ENCODE data around the gene CFAP20.
"Not testable (repeated sequence)": the region's sequence is repeated elsewhere in the genome, so short reads cannot be mapped to it uniquely, and the experiment has no call there.

Gene CFAP20

DNA sequence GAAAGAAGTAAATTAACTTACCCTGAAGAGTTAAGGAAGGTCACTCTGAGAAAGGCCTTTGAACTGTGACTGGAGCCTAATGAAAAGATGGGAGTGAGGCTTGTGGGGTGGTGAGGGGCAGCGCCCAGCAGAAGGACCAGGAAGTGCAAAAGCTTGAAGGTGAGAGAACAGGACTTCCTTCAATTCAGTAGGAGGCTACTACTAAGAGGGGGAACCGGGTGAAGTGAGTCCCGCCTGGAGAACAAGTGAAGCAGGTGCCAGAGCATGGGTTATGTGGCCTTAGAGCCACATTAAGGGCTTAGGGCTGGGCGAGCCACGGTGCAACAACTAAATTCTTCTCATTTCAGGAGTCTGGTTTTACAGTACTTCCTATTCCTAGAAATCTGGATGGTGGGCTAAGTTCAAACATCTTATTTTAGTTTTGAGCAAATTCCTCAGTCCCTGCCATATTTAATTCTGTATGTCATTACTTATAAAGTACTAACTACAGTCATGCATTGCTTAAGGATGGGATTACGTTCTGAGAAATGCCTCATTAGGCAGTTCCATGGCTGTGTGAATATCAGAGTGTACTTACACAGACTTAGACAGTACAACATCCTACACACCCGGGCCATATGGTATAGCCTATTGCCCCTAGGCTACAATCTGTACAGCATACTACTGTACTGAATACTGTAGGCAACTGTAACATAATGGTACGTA, 5.1 kb downstream of the CFAP20 start:
- DNase-seq: no peak

DNA sequence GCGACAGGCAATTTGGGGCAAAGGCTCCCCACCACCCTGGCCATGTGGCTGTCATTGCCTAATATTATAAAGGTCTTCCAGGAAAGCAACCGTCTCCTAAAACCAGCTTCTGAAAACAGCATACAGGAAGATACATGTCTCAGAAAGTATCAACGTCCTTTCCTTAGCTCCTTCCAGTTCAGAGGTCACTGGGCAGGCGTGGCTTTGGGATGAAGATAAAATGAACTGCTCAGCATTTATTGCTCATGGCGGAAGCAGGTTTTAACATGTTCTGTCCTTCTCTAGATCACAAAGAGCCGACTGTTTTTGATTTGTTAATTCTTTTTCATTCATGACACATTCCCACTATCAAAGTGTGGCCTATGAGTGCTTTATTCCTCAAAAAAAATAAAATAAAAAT, 8.0 kb downstream of the CFAP20 start:
- DNase-seq: no peak

DNA sequence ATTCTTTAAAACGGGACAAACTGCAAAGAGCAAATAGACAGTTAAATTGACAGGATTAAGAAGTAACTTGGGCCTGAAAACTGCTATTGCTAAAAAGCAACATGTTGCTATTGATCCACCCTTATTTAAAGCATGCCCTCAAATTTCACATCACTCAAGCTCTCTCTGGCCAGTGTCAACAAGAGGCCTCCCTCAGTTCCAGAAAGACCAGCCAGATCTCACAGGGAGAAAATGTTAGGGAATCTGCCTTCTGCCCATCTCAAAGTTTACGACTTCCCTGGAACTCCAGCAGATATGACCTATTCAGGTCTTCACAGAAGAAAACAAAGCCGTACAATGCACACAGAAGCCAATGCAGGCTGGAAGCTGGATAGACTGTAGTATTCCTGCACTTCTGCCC, 8.9 kb downstream of the CFAP20 start:
- no peak for DNase-seq

DNA sequence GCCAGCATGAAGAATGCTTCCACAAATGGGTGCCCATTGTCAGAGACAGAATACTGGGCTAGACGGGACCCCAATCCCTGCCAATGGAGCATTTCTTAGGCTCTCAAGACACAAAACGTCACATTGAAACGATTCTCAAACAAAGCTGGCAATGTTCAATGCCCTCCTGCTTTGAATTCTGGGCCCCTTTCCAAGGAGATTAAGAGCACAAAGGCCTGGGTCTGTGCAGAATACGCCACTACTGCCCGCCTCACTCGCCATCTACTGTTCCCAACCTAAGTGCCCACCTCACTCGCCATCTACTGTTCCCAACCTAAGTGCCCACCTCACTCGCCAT, 9.7 kb downstream of the CFAP20 start:
- no peak for DNase-seq

DNA sequence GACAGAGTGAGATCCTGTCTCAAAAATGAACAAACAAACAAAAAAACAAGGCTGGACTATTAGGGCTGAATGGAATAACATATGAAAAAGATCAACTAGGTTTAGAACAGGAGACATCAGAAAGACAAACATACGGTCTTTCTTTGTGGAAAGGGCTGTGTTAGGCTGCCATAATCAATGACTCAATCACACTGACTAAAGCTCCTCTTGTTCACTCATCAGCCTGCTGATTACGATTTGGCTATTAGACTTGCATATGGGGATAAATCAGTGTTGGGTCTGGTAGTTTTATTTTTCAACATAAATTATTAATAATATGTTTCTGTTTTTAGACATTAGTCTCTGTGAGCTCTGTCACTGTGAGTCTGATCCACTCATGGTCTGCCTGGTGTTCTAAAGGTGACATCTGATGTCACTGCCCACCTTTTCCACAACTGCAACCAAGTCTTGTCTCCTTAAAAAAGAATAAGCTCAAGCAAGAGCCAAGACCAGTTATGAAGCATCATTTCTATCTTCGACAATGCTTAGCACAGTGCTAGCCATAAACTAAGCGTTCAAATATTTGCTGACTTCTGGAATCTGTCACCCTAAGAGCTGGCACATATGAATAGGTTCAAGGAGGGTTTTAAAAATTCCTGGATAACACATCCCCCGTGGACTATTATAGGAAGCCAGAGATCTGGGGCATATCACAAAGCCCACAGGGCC, 10.2 kb downstream of the CFAP20 start:
- no peak for DNase-seq

DNA sequence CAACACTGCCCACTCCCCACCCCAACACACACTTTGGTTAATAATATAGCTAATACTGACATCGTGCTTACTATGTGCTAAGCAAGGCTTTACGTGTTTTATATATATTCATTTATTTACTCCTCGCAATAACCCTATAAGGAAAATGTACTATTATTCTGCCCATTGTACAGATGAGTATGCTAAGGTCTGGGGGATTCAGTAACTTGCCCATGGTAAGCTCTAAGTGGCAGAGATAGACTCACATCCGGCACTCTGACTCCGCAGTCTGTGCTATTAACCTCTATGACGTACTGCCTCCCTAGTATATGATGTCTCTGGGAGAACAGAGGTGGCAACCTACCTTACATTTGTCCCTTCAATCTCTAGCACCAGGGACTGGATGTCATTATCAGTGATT, 12.7 kb downstream of the CFAP20 start:
- DNase-seq: no peak

DNA sequence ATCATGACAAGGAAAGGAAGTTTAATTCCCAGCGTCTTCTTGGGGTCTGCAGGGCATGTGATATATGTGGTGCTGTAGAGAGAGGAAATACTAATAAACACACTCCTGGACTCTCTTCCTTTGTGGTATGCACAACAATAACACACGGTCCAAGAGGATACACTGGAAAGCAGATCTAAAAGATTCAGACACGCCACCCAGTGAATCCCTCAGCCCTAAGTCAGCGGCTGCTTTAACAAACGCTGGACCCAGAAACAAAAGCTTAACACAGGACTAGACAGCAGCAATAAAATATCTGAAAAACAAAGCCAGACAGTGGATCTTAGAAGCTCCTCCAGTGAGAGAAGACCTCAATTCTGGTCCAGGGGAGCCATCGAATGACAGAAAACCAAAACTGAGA, 13.1 kb downstream of the CFAP20 start:
- DNase-seq: no peak

DNA sequence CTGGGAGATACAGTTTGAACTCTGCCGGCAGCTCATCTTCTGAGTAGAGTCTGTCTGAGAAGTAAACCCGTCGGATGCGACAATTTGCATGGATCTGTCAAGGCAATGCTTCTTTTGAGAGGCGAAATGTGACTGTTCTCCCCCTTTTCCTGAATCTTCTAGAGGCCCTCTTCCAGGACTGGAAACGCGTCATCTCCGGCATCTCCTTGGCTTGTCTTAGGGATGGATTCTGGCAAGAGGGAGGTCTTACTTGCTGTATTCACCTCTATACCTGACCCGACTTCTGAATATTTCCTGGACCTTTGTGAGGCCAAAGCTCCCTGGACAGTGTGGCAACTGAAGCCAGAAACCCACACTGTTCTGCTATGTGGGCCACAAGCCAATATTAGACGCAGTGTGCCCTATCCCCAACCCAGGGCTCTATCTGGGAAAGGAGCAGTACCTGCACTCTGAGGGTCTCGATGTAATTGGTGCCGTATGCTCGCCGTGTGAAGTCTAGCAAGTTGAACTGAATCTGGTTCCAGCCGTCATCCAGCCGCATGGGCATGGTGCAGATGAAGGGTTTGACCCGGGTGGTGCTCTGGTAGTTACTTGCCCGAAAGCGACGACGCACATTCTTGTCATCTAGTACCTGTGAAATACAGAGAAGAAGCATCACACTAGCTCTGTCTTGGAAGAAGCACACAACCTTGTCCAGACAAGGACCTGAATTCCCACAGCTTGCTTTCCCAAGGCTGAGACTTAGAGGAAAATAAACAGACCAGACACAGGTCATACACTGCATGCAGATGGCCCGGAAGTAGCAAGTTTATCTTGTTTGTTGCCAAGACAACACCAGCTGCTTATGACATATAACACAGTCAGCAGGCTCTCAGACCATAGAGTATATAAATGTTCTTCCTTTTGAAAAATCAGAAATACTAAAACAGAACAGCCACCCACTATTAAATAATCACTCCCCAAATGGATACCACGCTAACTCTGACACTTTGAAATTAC, 14.1 kb downstream of the CFAP20 start:
- DNase-seq: no peak

DNA sequence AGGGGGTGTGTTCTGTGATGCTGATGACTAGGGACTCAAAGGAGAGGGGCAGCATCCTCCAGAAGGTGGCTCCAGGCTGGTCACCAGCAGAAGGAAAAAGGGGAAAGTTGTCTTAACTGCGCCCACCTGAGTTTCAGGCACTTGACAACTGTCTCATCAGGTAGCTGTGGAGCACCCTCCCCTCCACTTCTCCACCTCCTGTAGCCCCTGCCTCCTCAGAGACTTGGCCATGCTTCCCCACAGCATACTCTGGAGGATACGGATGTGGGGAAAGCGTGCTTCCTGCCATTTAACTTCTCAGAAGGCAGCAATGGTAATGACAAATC, 17.9 kb downstream of the CFAP20 start:
- DNase-seq: no peak

DNA sequence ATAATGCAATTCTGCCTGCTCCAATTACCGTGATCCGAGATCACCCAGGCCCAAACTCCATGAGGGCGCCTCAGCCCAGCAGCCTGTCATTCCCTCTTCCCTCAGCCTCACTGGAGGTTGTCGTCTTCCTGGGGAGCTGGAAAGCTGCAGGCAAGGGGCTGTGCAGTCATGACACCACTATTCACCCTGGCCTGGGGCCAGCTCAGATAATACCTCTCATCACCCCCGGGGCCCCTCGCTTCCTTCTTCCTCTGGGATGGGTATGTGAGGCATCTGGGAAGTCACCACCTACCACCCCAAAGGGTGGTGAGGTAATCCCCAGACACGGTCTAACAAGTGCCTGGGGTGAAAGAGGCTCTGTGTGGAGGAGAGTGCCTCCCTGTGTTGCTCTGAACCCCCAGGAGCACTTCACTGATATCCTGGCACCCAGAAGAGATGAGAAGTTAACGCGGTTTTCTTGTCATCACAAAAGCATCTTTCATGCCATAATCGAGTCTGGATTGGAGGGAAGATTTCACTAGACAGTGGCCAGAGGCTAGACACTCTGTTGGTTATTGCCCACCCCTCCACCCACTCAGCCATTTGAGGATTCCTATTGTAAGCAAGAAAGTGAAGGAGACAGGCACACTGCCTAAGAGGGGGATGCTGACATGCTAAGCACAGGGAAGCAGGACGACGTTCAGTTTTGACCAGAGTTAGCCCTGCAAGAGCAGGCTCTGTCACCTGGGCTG, 18.4 kb downstream of the CFAP20 start:
- DNase-seq: peak; percentile 50

DNA sequence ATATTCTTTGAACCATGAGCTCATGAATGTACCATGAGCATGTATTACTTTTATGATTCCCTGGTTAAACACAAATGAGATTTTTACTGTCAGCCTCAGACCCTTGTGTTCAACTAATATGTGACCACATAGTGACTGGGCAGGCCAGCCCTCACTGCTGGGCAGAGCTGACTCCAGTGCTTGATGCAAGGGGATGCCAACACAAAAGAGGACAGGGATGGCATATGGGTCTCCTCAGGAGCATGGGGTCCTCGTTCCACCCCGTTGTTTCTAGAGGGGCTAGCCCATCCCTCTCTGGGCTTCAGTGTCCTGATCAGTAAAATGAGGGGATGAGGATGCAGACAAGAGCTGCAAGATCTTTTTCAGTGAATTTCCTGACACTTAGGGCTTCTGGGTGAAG, 19.3 kb downstream of the CFAP20 start:
- no peak for DNase-seq

DNA sequence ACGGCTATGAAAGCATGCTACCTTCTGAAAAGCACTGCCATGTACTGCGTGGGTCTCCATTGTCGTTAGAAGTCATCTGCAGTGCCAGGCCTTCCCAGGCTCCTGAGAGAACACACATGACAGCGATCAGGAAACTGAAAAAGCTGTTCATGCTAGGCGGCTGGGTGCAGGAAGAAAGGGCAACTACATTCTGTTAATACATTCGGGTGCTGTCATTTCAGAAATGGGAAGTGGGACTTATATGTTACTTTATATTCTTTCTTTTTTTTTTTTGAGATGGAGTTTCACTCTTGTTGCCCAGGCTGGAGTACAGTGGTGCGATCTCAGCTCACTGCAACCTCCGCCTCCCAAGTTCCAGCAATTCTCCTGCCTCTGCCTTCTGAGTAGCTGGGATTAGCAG, 19.9 kb downstream of the CFAP20 start:
- no peak for DNase-seq

DNA sequence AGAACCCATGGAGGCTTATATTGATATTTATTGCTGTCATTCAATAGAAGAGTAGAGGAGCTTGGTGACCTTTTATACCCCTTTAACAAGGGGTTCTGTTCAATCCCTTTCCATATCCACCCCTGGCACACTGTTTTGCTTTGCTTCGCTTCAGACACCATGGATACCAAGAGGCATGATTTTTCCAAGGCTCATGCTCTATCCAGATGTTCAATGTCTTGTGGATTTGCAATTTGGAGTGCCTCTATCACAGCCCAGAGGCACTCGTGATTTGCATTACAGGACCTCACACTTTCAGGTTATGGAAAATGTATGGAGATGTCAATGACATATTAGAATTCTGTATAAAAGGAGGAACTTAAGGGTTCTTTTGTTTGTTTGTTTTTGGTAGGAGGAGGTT, 21.5 kb downstream of the CFAP20 start:
- DNase-seq: no peak

DNA sequence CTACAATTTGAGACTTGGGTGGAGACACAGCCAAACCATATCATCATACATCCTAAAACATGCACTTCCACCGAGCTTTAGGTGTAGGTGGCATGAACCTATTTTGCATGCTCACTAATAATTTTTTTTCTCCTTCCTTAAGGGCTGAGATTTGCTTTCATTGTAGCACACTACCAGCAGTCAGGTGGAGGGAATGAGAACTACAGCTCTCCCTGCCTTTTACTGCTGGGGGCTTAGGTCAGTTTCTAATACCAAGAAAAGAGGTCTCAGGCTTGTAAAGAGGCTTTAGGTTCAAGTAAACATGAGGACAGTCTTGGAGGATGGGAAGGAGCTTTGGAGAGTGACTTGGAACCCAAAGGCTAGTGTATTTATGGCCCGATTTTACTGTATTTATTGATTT, 22.0 kb downstream of the CFAP20 start:
- DNase-seq: no peak

DNA sequence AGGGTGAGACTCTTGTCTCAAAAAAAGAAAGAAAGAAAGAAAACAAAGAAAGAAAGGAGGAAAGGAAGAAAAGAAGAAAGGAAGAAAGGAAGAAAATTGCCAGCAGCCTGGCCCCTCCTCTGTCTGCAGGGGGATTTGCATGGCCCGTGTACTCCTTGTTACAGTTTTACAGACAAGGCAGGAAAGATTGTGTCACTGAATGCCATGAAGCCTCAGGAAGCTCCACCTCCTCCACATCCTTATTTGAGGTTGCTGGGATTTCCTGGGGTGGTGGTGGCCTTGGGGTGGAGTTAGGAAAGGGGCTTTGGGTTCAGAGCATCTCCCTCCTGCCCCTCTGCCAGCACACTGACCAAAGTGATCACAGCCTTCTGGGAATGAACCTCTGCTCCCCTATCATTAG, 23.6 kb downstream of the CFAP20 start:
- DNase-seq: no peak

DNA sequence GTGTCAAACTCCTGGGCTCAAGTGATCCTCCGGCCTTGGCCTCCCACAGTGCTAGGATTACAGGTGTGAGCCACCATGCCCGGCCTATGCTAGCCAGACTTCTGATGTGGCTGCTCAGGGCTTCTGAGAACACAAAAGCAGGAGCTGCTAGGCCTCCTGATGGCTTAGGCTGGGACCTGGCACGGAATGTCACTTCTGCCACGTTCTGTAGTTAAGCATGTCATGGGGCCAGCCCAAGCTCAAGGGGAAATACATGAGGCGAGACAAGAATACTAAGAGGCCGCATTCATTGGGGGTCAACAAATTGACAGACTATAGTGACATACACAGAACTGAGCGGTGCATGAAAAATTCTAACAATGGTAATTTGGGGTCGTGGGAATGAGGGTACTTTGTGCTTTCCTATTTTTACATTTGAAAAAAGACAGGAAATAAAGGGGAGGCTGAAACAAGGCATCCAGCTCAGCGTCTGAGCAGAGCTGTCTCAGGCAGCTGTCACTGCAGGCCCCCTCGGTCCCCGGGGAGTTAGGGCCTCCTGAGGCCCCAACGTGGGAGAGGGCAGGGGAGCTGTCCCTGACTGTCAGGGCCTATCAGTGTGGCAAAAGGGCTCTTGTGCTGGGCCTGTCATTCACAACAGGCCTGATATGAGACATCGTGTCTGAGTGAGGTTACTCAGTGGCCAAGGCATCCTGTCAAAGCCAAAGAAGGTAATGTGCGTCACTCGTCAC, 26.4 kb downstream of the CFAP20 start:
- DNase-seq: no peak

DNA sequence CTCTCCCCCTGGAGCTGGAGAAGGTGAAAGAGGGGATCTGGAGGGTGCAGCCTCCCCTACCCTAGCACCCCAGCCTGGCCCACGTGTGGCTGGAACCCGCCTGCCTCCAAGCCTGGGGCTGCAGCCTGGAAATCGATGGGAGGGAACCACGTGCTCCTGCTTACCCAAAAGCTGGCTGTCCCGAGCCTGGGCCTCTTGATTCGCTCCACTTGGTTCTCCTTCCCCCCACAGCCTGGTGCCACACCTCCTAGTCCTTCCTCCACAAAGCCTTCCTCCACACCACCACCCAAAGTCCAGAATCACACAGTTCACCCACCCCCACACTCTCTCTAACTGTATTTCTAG, 29.3 kb downstream of the CFAP20 start:
- DNase-seq: no peak

DNA sequence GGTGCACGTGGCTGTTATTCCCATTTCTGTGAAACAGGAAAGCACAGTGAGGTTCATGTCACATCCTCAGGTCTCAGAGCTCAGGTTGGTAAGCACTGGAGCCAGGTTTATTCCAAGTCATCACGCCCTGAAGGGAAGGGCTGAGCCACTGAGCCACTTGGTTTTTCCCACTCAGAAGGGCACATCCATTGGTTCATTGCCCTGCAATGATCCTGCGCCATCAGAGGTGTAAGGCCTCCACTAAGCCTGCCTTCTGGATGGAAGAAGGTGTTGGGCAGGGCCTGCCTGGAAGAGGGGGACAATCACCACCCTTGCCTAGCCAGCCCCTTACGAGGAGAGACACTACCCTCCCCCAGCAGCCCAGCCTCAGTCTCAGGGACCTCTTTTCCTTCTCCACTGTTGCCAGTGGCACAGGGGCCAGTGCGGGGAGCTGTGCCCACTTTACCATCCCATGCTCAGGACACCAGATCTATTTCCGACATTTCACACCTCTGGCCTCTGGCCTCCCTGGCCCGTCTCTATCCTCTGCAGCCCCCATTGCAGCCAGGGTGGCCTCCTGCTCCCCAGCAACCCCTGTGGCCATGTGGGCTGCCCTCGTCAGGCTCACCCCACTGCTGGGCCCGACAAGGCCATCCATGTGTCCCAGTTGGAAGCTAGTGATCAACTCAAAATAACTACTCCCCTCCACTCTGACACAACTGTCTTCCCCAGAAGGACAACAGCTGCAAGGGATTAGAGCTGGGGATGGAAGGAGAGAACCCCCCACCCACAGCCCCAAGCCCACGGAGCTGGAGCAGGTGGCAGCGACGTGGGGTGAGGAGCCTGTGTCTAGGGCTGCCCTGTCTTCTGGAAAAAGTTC, 29.9 kb downstream of the CFAP20 start:
- no peak for DNase-seq

DNA sequence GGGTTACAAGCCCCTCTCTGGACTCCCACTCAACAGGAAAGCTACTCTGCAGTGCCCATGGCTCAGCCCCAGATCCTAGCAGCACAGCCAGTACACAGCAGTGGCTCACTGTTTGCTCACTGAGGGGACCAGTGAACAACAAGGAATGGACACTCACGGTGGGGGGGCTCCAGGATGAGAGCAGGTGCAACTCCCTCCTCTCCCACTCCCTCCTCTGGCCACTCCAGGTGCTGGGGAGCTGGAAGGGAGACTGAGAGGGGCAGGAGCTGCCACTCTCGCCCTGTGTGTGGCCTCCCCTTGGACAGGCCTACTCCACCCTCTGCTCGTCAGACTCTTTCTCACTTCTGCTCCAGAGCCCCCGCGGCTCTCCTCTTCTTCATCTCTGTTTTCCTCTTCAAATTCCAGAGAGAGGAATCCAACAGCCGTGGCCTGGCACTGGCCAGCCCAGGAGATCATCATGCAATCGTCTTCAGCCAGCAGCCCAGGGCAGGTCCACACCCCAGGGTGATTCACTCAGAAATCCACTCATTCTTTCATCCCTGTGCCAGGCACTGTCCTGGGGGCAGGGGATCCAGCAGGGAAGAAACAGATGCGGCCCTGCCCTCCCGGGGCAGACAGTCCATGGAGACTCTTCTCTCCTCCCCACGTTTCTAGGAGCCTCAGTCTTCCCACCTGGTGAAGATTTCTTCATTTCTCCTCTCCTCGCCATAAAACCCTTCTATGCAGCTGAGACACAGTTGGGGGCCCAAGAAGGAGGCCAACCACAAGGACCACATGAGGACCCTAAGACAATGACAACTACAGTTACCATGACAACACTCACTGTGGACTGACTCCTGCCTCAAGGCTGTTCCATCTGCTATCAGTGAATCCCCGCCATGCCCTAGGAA, 30.7 kb downstream of the CFAP20 start:
- peak; percentile 20 for DNase-seq

DNA sequence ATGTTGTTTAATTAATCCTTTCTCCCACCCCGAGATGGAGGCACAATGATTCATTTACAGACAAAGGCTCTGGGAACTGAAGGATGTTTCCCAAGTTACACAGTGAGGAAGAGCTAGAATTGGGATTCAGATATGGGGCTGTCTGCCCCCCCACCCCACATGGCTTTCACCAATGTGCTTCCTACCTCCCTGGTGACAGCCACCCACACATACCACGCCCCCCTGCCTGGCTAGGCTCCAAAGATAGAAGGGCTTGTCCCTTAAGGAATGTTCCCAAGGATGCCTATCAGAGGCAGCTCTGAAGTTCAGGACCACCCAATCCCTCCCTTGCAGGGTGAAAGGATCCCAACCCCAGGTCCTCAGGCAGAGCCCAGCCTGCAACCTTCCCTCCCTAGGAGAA, 32.9 kb downstream of the CFAP20 start:
- peak; percentile 6 for DNase-seq

DNA sequence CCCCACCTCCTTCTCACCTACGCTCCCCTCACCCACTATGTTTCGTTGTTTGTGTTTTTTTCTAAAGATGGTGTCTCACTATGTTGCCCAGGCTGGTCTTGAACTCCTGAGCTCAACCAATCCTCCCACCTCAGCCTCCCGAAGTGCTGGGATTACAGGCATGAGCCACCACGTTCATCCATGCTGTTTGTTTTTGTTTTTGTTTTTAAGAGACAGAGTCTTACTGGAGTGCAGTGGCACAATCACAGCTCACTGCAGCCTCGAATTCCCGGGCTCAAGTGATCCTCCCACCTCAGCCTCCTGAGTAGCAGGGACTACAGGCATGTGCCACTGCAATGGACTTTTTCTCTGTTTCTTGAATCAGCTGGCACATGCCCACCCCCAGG, 33.6 kb downstream of the CFAP20 start:
- not testable (repeated sequence) for DNase-seq
